Measurements from ENCODE around the gene NEUROG1.

Gene NEUROG1

DNA sequence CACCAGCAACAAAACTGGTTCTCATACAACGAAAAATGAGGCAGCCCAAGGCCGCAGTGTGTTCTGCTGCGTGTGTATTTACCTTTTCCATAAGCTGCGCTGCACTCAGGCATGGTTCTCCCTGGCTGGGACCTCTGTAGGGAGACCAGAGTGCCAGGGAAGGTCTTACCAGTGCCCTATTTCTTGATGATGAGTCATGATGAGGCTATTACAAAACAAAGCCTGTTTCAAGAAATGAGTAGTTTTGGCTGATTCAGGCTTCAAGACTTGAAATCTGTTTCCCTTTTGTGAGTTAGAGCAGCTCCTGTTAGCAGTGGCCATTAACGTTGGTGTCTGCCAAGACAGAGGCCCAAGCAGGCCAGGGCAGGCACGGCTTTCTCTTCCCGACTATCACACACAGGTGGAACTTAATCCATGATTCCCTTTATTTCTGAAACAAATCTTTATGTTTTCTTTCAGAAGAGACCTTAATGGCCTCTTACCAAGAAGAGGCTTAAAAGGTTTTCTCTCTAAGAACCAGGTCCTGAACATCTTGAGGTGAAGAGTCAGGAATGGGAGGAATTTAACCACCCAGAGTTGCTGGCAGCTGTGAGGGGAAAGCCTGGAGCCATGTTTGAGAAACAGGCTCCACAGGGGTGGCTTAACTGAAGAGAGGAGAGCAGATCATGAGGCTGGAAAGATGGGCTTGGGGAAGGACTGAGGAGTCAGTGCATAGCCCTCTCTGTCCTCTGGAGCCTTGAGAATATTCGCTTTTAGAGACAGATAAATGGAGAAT, 42.2 kb downstream of the NEUROG1 start:
- no peak for DNase-seq (ENCODE audit: low read depth)

DNA sequence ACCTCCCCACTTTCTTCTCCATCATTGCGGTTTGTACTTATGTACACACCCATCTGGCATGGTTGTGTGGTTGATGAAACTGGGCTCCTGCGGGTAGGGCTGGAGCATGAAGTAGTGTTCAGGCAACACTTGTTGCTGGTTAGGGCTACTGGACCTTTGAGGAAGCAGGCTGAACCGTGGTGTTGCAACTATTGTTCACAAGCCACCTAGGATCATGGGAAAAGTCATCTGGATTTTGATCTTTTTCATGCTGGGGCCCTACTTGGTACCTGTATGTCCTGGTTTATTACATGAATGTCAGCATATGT, 43.5 kb downstream of the NEUROG1 start:
- DNase-seq (ENCODE audit: low read depth), result no peak

- DNase-seq (ENCODE audit: low read depth), result no peak
Observed at GRCh38 chr5:135491552-135492318, 44.0 kb downstream of the NEUROG1 start.

DNA sequence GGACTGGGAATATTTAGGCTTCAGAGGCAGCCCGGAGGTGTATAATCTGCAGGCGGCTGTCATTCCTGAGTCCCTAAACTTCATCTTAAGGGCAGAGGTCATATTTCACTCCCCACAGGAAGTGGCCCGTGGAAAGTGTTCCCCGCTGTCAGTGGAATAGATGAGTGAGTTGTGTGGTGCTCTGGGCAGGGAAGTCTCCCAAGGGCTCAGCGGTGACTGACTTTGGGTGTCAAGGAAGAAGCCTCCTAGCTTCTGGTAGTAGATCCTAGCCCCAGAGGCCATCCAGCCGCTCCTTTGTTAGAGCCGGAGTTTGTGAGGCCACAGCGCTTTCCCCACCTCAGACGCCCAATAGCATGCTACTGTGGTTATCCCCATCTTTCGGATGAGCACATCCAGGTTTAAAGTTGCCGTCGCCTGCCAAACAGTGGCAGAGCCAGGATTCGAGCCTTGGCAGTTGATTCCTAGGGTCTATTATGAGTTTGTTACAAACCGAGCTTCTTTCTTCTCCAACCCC, 44.7 kb downstream of the NEUROG1 start:
- no peak for DNase-seq (ENCODE audit: low read depth)

DNA sequence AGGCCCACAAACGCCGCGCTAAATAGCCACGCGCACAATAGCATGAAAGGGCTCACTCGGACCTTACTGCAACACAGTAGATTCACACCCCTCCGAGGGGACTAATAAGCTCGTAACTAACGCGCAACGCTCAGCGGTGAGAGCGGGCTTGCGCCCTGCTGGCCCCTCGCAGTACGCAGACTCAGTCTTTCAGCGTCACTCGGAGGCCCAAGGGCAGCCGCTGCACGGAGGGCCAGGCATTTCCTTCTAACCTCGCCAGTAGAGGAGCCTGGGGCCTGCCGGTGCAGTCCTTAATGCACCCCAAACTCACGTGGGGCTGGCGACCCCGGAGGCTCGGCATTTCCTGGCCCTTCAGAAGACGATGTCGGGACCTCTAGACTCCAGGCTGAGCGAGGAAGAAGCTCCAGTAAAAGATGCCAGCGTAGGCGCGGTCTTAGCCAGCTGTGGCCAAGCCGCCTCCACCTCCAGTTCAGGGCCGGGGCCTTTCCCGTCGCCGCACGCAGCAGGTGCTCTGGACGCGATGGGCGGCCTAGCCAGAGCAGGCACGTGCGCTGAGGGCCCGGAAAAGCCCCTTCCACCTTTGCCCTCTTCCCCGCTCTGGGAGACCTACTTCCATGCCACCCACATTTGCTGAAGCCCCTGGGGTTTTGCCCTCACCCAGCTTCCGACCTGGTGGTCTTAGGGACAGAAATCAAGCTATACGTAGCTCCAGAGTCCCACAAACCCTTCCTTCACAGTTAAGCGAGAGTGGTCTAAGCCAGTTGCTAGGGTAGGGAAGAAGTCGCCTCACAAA, 45.3 kb downstream of the NEUROG1 start:
- no peak for DNase-seq (ENCODE audit: low read depth)

GRCh38 chr5:135489466-135490244, 46.1 kb downstream of the NEUROG1 start:
- no peak for DNase-seq (ENCODE audit: low read depth)

DNA sequence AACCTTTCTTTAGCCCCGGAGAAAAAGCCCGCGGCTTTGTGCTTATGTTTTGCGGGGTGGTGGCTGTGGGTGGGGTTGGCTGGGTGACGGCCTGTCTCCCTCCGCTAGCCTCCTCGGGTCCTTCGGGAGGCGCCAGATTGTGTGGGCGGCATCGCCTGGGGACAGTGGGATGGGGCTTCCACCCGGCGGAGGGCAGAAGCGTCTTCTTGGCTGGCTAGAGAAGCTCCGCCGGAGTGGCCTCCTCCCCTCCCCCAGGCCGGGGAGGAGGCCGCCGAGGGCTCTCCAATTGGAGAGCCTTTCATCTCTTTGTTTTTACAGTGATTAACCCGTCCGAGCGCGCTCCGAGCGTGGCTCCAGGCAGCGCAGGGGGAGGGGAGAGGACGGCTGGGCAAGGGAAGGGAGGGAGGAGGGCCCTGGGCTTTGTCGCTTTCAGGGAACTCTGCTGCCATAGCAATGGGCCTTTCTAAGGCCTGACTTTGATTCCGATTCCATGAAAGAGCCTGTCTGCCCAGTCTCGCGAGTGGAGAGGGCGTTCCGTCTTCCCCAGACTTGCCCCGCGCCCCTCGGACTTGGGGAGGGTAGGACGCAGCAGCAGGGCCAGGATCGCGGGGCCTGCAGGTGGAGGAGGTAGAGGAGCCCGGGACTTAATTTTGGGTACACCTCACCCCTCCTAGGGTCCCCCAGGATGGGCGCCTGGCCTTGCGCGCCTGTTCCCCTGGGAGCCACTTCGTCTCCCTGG, 46.9 kb downstream of the NEUROG1 start:
- no peak for DNase-seq (ENCODE audit: low read depth)

DNA sequence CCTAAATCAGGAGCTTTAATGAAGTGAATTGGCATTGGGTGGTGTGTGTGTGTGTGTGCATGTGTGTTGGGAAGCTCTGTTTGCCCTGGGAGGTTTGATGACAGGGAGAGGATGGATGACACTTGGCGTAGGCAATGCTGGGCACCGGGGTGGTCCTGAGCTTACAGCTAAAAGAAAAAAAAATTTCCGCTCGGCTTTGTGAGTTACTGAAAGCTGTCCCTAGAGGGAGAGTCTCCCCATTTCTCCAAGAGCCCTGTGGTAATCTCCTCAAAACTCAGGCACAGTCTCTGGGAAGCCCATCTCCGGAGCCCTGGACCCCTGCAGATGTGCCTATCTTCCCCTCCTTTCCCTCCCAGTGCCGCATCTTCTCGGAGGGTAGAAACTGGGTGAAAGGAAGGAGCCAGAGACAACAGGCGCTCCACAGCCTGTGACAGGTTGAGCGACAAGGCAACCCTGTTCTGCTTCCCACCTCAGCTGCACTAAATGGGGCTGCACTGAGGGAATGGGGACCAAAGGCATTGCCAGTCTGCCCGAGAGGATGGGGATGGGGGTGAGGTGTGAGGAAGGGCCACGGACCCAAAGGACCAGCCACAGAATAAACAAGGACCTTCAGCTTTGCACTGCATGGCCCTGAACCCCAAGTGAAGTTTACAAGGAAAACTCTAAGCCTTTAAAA, 47.8 kb downstream of the NEUROG1 start:
- DNase-seq (ENCODE audit: low read depth), result no peak

DNA sequence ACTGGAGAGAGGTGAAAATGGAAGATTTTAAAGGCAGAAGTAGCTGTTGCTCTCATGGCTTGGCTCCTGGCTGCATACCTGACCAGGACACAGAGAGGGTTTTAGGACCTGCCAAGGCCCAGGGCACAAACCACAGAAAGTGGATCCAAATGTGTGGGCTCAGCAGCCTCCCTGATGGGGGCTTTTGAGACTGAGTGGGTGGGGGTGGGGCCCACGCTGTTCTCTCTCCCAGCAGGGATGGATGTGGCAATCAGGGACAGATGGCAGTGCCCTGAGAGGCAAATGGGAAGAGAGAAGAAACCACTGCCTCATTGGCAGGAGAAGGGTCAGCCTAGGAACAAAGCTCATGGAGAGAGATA, 48.7 kb downstream of the NEUROG1 start:
- no peak for DNase-seq (ENCODE audit: low read depth)

GRCh38 chr5:135486131-135487036, 49.4 kb downstream of the NEUROG1 start:
- DNase-seq (ENCODE audit: low read depth), result no peak

- DNase-seq (ENCODE audit: low read depth), result no peak
Observed at GRCh38 chr5:135484674-135485086, 51.1 kb downstream of the NEUROG1 start.

All from activated T-cell treated with anti-CD3 and anti-CD28 coated beads for 48 hours (primary cell).